C4-2B (cell line): ENCODE measurements around the gene GFRA1.

Experiments
- ZFX ChIP-seq: fragments of 450-650 bp; IDR thresholded peaks from 2 replicates; pipeline ENCODE4 v1.6.1; 2017
- TF ChIP-seq, protein P1 (sequence below): fragments of 450-650 bp; conservative IDR thresholded peaks from 2 replicates; pipeline ENCODE4 v1.5.1; 2017; ENCODE audit warnings: mild to moderate bottlenecking

DNA sequence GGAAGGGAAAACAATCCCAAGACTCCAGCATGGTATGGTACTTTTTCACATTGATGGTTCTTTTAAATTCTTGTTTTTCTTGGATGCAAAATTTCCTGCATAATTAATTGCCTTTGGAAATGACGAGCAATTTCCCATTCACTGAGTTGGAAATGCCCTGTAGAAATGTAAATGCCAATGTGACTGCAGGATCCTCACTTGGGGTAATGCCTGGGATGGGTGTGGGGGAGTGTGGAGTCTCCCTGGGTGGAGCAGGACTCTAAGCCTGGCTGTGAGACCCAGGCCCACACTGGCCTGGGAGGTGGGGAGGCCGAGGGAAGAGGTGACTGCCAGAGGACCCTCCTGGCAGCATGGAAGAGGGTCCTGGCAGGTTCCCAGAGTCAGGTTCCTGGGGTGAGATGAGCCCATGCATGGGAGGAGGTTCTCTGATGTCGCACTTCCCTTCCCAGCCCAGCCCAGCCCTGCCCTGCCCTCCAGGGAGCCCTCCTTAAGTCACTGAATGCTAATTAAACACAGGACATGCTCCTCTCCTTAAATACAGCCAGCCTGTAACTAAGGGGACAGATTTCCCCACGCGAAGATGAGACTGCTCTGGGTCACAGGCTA is 157.9 kb downstream of the GFRA1 start:
- TF ChIP-seq, protein P1, sequence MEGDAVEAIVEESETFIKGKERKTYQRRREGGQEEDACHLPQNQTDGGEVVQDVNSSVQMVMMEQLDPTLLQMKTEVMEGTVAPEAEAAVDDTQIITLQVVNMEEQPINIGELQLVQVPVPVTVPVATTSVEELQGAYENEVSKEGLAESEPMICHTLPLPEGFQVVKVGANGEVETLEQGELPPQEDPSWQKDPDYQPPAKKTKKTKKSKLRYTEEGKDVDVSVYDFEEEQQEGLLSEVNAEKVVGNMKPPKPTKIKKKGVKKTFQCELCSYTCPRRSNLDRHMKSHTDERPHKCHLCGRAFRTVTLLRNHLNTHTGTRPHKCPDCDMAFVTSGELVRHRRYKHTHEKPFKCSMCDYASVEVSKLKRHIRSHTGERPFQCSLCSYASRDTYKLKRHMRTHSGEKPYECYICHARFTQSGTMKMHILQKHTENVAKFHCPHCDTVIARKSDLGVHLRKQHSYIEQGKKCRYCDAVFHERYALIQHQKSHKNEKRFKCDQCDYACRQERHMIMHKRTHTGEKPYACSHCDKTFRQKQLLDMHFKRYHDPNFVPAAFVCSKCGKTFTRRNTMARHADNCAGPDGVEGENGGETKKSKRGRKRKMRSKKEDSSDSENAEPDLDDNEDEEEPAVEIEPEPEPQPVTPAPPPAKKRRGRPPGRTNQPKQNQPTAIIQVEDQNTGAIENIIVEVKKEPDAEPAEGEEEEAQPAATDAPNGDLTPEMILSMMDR, result no peak
- TF ChIP-seq ZFX, result no peak
